Kidney (tissue), 14 donors: ENCODE data around the gene HDDC3. TPM values are rescaled to one million over a fixed set of nuclear protein-coding genes. Genes with fewer than 3 reads are reported as not detected.

Experiments used
- DNase-seq, 5 donors: peaks; one replicate each; pipeline ENCODE4 v3.0.0-alpha.2; 2013 to 2020
- FAIRE-seq: peaks from 2 replicates; lab custom pipeline; 2012; peaks lifted over from hg19 to GRCh38; lab: Jason Lieb, UNC
- H3K27ac ChIP-seq, 2 donors: one replicate each; pipeline ENCODE4 v1.7.0; 2013; ENCODE audit warnings: low read depth in 2 of 2, low read length in 2 of 2, inconsistent platforms in 1 of 2
- H3K27me3 ChIP-seq: one replicate; pipeline ENCODE4 v1.7.1; 2013; ENCODE audit warnings: low read length, inconsistent platforms; ENCODE audit not compliant: control insufficient read depth, insufficient read depth
- H3K36me3 ChIP-seq, 3 donors: one replicate each; pipeline versions ENCODE4 v1.7.0 to v1.7.1; 2013; ENCODE audit warnings: low read length in 3 of 3, control low read depth in 1 of 3, inconsistent platforms in 1 of 3; ENCODE audit not compliant: insufficient read depth in 3 of 3, control insufficient read depth in 2 of 3
- H3K4me1 ChIP-seq, 3 donors: one replicate each; pipeline versions ENCODE4 v1.7.0 to v1.7.1; 2013; ENCODE audit warnings: low read length in 3 of 3, inconsistent platforms in 1 of 3, low read depth in 1 of 3; ENCODE audit not compliant: control insufficient read depth in 2 of 3, insufficient read depth in 2 of 3
- H3K4me3 ChIP-seq, 3 donors: one replicate each; pipeline versions ENCODE4 v1.7.0 to v1.8.1; 2013; ENCODE audit warnings: low read length in 3 of 3, control low read depth in 1 of 3, inconsistent platforms in 1 of 3
- H3K9ac ChIP-seq, 3 donors: one replicate each; pipeline versions ENCODE4 v1.7.0 to v1.7.1; 2013; ENCODE audit warnings: low read length in 3 of 3, control low read depth in 1 of 3, inconsistent platforms in 1 of 3
- H3K9me3 ChIP-seq, 3 donors: one replicate each; pipeline versions ENCODE4 v1.7.0 to v1.7.1; 2013; ENCODE audit warnings: low read length in 3 of 3, control low read depth in 1 of 3, inconsistent platforms in 1 of 3; ENCODE audit not compliant: control insufficient read depth in 2 of 3, insufficient read depth in 1 of 3
- intact Hi-C: fragments of 100-400 bp; cut with DNase I; formaldehyde crosslinking; loops from one replicate; pipeline ENCODE4 v1.11.1; 2022
- polyA plus RNA-seq: library from polyadenylated mRNA; stranded (reverse); fragments of 350-450 nt; fragmentation: Illumina TruSeq; extraction: RNeasy Lipid Tissue Mini Kit (QIAGEN cat#74804); gene quantifications from one replicate; pipeline ENCODE4 v1.2.3, GENCODE V29; 2014; ENCODE audit warnings: low read depth, low replicate concordance; ENCODE audit not compliant: insufficient read depth
- total RNA-seq: library from RNA; stranded (reverse); fragmentation: NEBNext Ultra II Directional; extraction: Animal tissue kit (Norgen Biotek cat#: 25700); gene quantifications from one replicate; pipeline ENCODE4 v1.2.1, GENCODE V29; 2021
- TF ChIP-seq, protein P1 (sequence below): IDR thresholded peaks from 3 replicates; pipeline ENCODE4 v1.5.1; 2012; ENCODE audit warnings: mild to moderate bottlenecking, moderate library complexity, borderline replicate concordance; ENCODE audit not compliant: insufficient read depth; ENCODE audit errors: extremely low read depth
- donor health status: control.
- donor health status: control.
- donor health status: control.
- donor health status: control.
- donor health status: control.
- donor health status: DM: yes; HTN: yes; CAD: no.
- donor health status: Normal renal cell carcinoma (clear cell type).

The HDDC3 gene
- total and polyA plus RNA-seq, 2 donors from 2014 or later, result 15.5 to 47.3 TPM

GRCh38 chr15:90883976-90884718 is 48.2 kb downstream of the HDDC3 start, which contains the start of gene FES:
Gene FES (plus strand): TSS chr15:90884504. CDS start chr15:90885046, 542 bp downstream.
- Histone ChIP-seq H3K4me3 (peak within 1 kb of the TSS; percentile 40 to 63 (median 57)), H3K36me3 (peaks cover 0 to 13% (median 5%) of the 10 kb centered on the region in 3 donors), H3K27ac (peak within 1 kb of the TSS; percentile 85 to 94), H3K9me3 (no peaks in the 10 kb centered on the region), H3K9ac (peak within 1 kb of the TSS in 2 of 3 donors; percentile 81 to 85), H3K27me3 (no peaks in the 10 kb centered on the region), H3K4me1 (peaks cover 0 to 20% (median 6%) of the 10 kb centered on the region in 3 donors)
- TF ChIP-seq, protein P1, sequence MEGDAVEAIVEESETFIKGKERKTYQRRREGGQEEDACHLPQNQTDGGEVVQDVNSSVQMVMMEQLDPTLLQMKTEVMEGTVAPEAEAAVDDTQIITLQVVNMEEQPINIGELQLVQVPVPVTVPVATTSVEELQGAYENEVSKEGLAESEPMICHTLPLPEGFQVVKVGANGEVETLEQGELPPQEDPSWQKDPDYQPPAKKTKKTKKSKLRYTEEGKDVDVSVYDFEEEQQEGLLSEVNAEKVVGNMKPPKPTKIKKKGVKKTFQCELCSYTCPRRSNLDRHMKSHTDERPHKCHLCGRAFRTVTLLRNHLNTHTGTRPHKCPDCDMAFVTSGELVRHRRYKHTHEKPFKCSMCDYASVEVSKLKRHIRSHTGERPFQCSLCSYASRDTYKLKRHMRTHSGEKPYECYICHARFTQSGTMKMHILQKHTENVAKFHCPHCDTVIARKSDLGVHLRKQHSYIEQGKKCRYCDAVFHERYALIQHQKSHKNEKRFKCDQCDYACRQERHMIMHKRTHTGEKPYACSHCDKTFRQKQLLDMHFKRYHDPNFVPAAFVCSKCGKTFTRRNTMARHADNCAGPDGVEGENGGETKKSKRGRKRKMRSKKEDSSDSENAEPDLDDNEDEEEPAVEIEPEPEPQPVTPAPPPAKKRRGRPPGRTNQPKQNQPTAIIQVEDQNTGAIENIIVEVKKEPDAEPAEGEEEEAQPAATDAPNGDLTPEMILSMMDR, result no peak
- DNase-seq (peak in 4 of 5 donors; percentile 61 to 92 (median 86)), FAIRE-seq (no peak)
- intact Hi-C loops, result no loop called here

DNA sequence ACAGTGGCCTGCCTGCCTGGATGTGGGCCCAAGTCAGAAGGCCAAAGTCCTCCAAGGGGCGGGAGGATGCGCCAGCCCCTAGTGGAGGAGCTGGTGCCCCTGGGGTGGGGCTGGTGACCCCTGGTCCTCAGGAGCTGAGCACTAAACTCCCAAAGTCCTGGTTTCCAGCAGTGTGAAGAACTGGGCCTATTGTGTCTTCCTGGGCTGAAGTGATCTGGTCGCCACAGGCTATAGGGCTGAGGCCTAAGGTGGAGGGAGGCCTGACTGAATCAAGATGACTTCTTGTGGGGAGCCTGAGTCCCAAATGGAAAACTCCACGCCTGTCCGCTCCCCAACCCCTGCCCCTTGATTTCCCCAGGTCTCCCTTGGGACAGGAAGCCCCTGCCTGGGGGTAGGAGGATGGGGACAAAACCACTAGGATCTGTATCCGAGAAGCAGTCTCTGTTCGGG is 48.8 kb downstream of the HDDC3 start:
- Histone ChIP-seq H3K9me3 (no peaks in the 10 kb centered on the region), H3K27ac (peak overlapping the region; percentile 85 to 94), H3K4me1 (peaks cover 0 to 20% (median 6%) of the 10 kb centered on the region in 3 donors), H3K9ac (peak overlapping the region in 2 of 3 donors; percentile 69 to 81), H3K27me3 (no peaks in the 10 kb centered on the region), H3K4me3 (peak overlapping the region in 2 of 3 donors; percentile 20 to 57), H3K36me3 (peaks cover 0 to 13% (median 5%) of the 10 kb centered on the region in 3 donors)
- FAIRE-seq, result no peak
- intact Hi-C loops, result no loop called here
- DNase-seq, result peak in 1 of 5 donors; percentile 34
- TF ChIP-seq, protein P1, result no peak

DNA sequence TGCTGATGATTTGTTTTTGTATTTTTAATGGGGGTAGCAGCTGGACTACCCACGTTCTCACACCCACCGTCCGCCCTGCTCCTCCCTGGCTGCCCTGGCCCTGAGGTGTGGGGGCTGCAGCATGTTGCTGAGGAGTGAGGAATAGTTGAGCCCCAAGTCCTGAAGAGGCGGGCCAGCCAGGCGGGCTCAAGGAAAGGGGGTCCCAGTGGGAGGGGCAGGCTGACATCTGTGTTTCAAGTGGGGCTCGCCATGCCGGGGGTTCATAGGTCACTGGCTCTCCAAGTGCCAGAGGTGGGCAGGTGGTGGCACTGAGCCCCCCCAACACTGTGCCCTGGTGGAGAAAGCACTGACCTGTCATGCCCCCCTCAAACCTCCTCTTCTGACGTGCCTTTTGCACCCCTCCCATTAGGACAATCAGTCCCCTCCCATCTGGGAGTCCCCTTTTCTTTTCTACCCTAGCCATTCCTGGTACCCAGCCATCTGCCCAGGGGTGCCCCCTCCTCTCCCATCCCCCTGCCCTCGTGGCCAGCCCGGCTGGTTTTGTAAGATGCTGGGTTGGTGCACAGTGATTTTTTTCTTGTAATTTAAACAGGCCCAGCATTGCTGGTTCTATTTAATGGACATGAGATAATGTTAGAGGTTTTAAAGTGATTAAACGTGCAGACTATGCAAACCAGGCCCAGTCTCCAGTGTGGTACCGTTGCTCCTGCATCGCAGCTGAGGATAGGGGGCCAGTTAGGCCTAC is 49.4 kb downstream of the HDDC3 start:
- Histone ChIP-seq H3K9me3 (no peaks in the 10 kb centered on the region), H3K36me3 (peaks cover 0 to 16% (median 10%) of the 10 kb centered on the region in 3 donors), H3K4me1 (peaks cover 0 to 20% (median 6%) of the 10 kb centered on the region in 3 donors), H3K27me3 (no peaks in the 10 kb centered on the region), H3K4me3 (no peak overlapping the region), H3K9ac (peak overlapping the region in 1 of 3 donors; percentile 81), H3K27ac (peak overlapping the region; percentile 85 to 94)
- FAIRE-seq, result no peak
- TF ChIP-seq, protein P1, result no peak
- DNase-seq, result no peak
- intact Hi-C loops, result no loop called here
